SK-N-MC (cell line): ENCODE data around the gene NUDT9.

Source experiments
- EZH2 ChIP-seq: fragments of 200-600 bp; sonication (generic); IDR thresholded peaks from one replicate; pipeline ENCODE4 v1.6.1; 2017; ENCODE audit warnings: antibody characterized with exemption
- POLR2AphosphoS5 ChIP-seq: IDR thresholded peaks from 2 replicates; pipeline ENCODE4 v1.6.1; 2012; ENCODE audit warnings: mild to moderate bottlenecking, low read depth, low read length, borderline replicate concordance

DNA sequence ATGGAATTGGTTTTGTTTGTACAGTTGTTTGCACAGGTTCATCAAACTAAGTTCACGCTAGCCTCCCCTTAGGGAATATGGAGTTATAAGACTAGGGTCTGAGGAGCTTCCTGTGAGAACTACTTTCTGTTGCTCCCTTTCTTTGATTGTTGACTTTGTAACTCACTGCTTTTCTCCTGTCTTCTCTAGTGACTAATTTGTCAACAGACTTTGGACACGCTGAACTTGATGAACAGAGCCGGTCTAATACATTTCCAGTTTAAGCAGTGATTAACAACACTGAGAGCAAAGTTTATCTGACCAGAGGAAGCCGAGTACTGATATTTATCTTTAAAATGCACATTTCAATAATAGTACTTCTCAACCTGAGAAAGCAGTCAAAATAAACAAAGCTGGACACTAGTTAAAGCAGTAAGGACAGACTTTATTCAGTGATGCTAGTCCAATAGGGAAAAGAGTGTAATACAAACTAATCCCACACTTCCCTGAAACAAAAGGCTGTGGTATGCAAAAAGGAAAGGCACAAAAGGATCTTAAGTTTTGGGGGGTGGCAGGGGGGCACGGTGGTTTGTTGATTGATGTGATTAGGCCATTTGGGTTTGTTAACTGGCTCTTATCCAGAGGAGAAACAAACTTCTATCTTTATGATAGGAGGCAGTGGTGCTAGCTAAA is 2.7 kb upstream of the NUDT9 start:
- TF ChIP-seq POLR2AphosphoS5 (no peak), EZH2 (no peak)
